Stomach (tissue), 4 donors: ENCODE data around the gene TTLL12.

ENCODE experiments used
- CTCF ChIP-seq, 7 experiments: fragments of 450-650 bp in 4 of 7; fragments of 200-600 bp in 3 of 7; sonication (generic) in 3 of 7; IDR thresholded peaks; one replicate each; pipeline ENCODE4 v1.5.1; 2016 to 2019; ENCODE audit warnings: antibody characterized with exemption in 7 of 7, control low read depth in 2 of 7, mild to moderate bottlenecking in 1 of 7
- EP300 ChIP-seq: sonication (generic); formaldehyde crosslinking; IDR thresholded peaks from one replicate; pipeline ENCODE4 v1.6.1; 2017; ENCODE audit warnings: antibody characterized with exemption
- POLR2A ChIP-seq, 4 donors: fragments of 450-650 bp; IDR thresholded peaks; one replicate each; pipeline ENCODE4 v1.6.1; 2016; ENCODE audit warnings: antibody characterized with exemption in 4 of 4, control low read depth in 2 of 4, mild to moderate bottlenecking in 1 of 4, moderate library complexity in 1 of 4
- POLR2AphosphoS5 ChIP-seq, 3 donors: sonication (generic); formaldehyde crosslinking; IDR thresholded peaks; one replicate each; pipeline ENCODE4 v1.6.1; 2016; ENCODE audit warnings: antibody characterized with exemption in 3 of 3

- TF ChIP-seq POLR2A (IDR thresholded peaks at IDR 0.05) (no peak), POLR2AphosphoS5 (IDR thresholded peaks at IDR 0.05) (no peak), CTCF (IDR thresholded peaks at IDR 0.05) (no peak), EP300 (no peak)
These were observed 7.1 kb downstream of the TTLL12 start for GRCh38 chr22:43179911-43180195.
